ENCODE measurements around the gene VWA5B1.

- no peak for TF ChIP-seq YY1 (IDR thresholded peaks at IDR 0.05; ENCODE audit: insufficient read depth, insufficient read length)
- no peak for TF ChIP-seq ZNF274 (IDR thresholded peaks at IDR 0.05; ENCODE audit: low read depth, low read length)
- no peak for TF ChIP-seq SUZ12 (IDR thresholded peaks at IDR 0.05; ENCODE audit: extremely low read depth, insufficient read depth, insufficient read length)
Measured at GRCh38 chr1:20323613-20323920, 32.9 kb downstream of the VWA5B1 start.
